ENCODE data around the gene ID2. TPM values are rescaled to one million over a fixed set of nuclear protein-coding genes. Genes with fewer than 3 reads are reported as not detected.
A peak's percentile ranks its signal among the peaks of the same experiment; 100 is the strongest.

ID2 gene
- total and polyA plus RNA-seq, 8 donors = 40.6 to 255 (median 117) TPM

DNA sequence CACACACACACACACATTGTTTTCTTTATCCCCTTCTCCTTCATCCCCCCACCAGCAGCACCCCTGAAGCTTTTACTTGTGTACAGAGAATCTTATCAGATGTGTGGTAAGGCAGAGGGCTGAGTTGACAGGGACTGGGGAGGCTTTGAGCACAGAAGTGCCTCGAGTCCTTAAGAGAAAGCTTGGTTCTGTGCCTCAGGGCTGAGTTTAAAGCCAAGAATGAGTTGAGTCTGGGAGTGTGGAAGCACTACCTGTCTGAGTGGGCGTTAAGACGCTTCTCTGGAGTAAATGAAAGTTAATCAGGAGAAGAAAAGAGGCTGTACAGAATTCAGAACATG is 2.7 kb downstream of the ID2 start:
- WGBS, 5 donors = 4 to 21% (median 6%) methylated on average over 3 of the region's 3 CpGs
- Histone ChIP-seq H3K27me3 (peaks cover 0 to 10% (median 0%) of the 10 kb centered on the region in 3 donors), H3K4me1 (peaks cover 23 to 44% (median 37%) of the 10 kb centered on the region in 4 donors), H3K36me3 (no peaks in the 10 kb centered on the region), H3K9me3 (no peaks in the 10 kb centered on the region), H3K4me3 (peak overlapping the region; percentile 74 to 82 (median 80)), H3K27ac (peak overlapping the region; percentile 73 to 98 (median 84))
- TF ChIP-seq POLR2A (IDR thresholded peaks at IDR 0.05) (no peak), EP300 (IDR thresholded peaks at IDR 0.05) (no peak), POLR2AphosphoS5 (IDR thresholded peaks at IDR 0.05) (no peak)
- TF ChIP-seq, protein P1, sequence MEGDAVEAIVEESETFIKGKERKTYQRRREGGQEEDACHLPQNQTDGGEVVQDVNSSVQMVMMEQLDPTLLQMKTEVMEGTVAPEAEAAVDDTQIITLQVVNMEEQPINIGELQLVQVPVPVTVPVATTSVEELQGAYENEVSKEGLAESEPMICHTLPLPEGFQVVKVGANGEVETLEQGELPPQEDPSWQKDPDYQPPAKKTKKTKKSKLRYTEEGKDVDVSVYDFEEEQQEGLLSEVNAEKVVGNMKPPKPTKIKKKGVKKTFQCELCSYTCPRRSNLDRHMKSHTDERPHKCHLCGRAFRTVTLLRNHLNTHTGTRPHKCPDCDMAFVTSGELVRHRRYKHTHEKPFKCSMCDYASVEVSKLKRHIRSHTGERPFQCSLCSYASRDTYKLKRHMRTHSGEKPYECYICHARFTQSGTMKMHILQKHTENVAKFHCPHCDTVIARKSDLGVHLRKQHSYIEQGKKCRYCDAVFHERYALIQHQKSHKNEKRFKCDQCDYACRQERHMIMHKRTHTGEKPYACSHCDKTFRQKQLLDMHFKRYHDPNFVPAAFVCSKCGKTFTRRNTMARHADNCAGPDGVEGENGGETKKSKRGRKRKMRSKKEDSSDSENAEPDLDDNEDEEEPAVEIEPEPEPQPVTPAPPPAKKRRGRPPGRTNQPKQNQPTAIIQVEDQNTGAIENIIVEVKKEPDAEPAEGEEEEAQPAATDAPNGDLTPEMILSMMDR (IDR thresholded peaks at IDR 0.05) = no peak
- intact Hi-C loops (cut with DNase I; ENCODE audit: low total_unique reads) = no loop called here
- peak in 1 of 2 donors; percentile 74 for DNase-seq

DNA sequence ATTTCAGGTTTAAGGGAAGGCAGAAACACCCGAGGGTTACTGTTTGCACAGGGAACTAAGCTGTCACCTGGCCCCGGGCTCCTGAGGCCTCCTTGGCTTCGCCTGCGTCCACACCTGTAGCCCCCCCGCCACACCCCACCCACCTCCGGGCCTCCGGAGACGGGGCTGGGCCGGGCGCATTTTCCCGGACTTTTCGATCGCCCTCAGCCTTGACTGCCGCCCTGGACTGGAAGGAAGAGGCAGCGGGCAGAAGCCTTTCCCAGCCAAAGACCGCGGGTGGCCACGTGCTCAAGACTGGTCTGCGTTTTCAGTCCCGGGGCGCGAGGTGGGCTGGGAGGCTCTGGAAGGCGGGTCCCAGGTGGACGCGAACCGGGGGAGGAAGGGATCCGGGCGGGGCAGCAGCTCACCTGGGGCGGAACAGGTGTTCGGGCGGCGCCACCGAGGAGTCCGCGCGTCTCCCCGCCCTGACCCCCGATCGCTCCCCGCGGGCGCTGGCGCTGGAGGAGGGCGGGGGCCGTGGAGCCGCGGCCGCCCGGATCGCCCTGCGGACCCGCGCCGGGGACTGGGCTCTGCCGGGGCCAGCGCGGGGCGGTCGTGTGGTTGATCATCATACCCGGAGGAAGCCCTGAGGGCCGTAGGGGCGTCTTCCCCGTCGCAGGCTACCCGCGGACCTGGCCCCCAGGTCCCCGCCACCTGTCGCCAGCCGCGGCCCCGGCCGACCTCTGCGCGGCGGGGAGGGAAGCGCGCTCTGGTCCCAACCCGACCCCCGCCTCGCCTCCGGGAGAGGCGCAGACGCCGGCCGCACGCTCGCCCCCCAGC is 3.2 kb downstream of the ID2 start:
- Histone ChIP-seq H3K4me1 (peaks cover 20 to 38% (median 31%) of the 10 kb centered on the region in 4 donors), H3K27me3 (peaks cover 0 to 10% (median 0%) of the 10 kb centered on the region in 3 donors), H3K9me3 (no peaks in the 10 kb centered on the region), H3K4me3 (peak overlapping the region; percentile 74 to 82 (median 80)), H3K36me3 (no peaks in the 10 kb centered on the region), H3K27ac (peak overlapping the region; percentile 73 to 98 (median 84))
- intact Hi-C loops (cut with DNase I; ENCODE audit: low total_unique reads) = loop anchor here (5.0 kb wide), 1 partner anchor 1258 kb away; no protein-coding TSS in a partner anchor
- DNase-seq = peak; percentile 60 to 89
- WGBS, 5 donors = 0 to 1% (median 1%) methylated on average over 22 to 87 of the region's 87 CpGs
- TF ChIP-seq POLR2AphosphoS5 (IDR thresholded peaks at IDR 0.05) (peak in 1 of 3 donors; percentile 52), EP300 (IDR thresholded peaks at IDR 0.05) (no peak)

DNA sequence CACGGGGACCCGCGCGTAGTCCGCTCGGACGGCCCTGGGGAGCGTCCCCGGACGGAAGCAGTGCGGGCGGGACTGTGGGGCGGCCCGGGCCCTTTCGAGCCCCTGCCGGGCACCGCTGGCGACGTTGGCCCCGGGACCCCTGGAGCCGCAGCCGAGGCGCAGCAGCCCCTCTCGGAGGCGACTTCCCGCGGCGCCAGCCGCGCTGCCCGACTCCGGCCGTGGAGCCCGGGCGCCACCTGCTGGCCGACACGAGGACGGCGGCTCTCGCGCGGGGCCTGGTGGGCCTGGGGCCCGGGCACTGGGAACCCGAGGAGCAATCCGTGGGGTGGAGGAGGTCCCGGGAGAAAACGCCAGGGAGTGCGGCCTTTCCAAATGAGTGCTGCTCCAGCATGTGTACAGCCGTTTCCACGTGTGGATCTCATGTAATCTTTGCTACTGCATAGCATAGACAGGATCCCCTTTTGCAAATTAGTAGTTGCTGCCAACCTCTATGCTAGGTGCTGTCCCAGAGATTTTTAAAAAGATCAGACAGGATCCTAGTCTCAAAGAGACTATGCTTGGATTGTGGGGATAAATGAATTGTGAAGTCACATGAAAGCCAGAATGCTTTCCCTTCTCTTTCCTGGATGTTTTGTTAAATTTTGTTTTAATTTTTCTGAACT is 4.0 kb downstream of the ID2 start:
- 0 to 2% (median 0%) methylated on average over 1 to 50 of the region's 50 CpGs for WGBS, 5 donors
- H3K9me3 ChIP-seq = no peaks in the 10 kb centered on the region
- H3K27ac ChIP-seq = peak overlapping the region; percentile 73 to 98 (median 84)
- no peak for TF ChIP-seq POLR2A (IDR thresholded peaks at IDR 0.05)
- TF ChIP-seq POLR2AphosphoS5 (IDR thresholded peaks at IDR 0.05) = no peak
- TF ChIP-seq, protein P1 (IDR thresholded peaks at IDR 0.05) = peak in 5 of 7 experiments; percentile 59 to 99 (median 96)
- no peak for TF ChIP-seq EP300 (IDR thresholded peaks at IDR 0.05)
- peak overlapping the region; percentile 74 to 82 (median 80) for H3K4me3 ChIP-seq
- no peaks in the 10 kb centered on the region for H3K36me3 ChIP-seq
- peaks cover 0 to 10% (median 0%) of the 10 kb centered on the region in 3 donors for H3K27me3 ChIP-seq
- intact Hi-C loops (cut with DNase I; ENCODE audit: low total_unique reads) = loop anchor here (5.0 kb wide), 1 partner anchor 1259 kb away; no protein-coding TSS in a partner anchor
- peaks cover 12 to 31% (median 24%) of the 10 kb centered on the region in 4 donors for H3K4me1 ChIP-seq
- peak; percentile 77 to 90 for DNase-seq

DNA sequence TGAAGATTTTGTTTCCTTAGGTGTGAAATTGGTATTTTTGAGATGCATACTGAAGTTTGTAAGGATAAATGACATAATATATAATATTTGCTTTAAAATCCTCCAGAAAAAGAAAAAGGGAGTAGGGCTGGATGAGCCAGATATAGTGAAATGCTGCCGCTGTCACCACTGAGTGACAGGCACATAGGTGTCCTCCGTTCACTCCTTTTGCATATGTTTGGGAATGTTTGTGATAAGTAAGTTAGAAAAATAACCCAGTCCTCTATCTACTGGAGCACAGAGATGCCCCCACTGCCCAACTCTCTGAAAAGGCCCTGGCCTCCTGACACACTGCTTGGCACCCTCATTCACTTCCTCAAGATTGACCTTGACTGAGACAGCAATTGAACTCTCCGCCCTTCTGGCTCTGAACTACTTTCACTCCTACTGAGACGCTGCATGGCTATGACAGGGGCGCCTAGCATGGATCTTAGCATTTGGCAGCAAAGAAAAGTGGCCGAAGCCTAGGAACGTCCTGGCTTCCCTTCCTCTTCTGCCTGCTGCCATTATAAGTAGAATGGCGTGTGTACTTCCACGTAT is 10.1 kb downstream of the ID2 start:
- WGBS, 5 donors = 89 to 95% (median 94%) methylated on average over 9 of the region's 9 CpGs
- intact Hi-C loops (cut with DNase I; ENCODE audit: low total_unique reads) = no loop called here
- no peak for DNase-seq
- Histone ChIP-seq H3K4me3 (no peak overlapping the region), H3K4me1 (peaks cover 0 to 10% (median 8%) of the 10 kb centered on the region in 4 donors), H3K9me3 (no peaks in the 10 kb centered on the region), H3K36me3 (no peaks in the 10 kb centered on the region), H3K27me3 (peaks cover 0 to 19% (median 12%) of the 10 kb centered on the region in 3 donors), H3K27ac (no peak overlapping the region)
- TF ChIP-seq, protein P1 (IDR thresholded peaks at IDR 0.05) = no peak
- TF ChIP-seq POLR2A (IDR thresholded peaks at IDR 0.05) (no peak), EP300 (IDR thresholded peaks at IDR 0.05) (no peak), POLR2AphosphoS5 (IDR thresholded peaks at IDR 0.05) (no peak)
